C1 segment of cervical spinal cord (tissue), 14 donors: ENCODE measurements around the gene PBRM1.
A peak's percentile ranks its signal among the peaks of the same experiment; 100 is the strongest.

Experiments used
- DNase-seq, 14 donors: peaks; one replicate each; lab custom pipeline; 2025; lab: John Stamatoyannopoulos, UW

PBRM1 gene

DNA sequence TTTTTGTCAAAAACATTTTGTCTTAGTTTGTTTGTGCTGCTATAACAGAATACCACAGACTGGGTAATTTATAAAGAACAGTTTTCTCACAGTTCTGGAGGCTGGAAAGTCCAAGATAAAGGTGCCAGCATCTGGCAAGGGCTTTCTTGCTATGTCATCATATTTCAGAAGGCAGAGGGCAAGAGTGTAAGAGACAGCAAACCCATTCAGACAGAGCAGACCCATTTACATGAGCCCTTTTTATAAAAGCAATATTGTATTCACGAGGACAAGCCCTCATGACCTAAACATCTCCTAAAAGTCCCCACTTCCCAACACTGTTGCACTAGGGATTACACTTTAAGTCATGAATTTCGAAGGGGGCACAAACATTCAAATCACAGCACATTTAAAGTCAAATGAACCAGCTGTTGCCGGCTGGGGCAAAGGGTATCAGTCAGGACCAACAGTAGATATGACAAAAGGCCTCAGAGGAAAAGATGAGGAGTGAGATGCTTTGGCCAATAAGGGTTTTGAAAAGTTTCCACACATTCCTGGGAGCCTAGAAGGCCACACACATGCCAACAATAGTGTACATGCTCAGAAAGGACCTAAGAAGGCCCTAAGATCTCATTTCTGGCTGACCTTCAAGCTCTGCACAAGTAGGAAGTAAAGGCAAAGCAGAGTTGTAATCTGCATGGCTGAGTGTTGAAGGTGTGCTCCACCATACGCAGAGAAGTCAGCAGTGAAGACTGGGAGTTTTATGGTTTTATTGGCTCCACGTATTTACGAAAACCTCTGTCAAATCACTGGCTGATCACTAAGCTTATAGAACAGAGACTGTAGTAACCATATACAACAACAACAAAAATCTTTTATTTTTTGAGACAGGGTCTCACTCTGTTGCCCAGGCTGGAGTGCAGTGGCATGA, 111.4 kb downstream of the PBRM1 start:
- no peak for DNase-seq

DNA sequence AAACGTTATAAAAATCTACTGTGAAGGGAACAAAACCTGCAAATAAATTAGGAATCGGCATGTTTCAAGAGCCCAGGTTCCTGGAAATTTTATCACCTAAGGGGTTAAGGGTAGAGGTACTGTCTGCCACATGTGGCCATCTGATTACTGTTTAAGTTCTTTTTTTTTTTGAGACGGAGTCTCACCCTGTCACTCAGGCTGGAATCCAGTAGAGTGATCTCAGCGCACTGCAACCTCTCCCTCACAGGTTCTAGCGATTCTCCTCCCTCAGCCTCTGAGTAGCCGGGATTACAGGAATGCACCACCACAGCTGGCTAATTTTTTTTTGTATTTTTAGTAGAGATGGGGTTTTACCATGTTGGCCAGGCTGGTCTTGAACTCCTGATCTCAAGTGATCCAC, 113.5 kb downstream of the PBRM1 start:
- DNase-seq, result no peak

DNA sequence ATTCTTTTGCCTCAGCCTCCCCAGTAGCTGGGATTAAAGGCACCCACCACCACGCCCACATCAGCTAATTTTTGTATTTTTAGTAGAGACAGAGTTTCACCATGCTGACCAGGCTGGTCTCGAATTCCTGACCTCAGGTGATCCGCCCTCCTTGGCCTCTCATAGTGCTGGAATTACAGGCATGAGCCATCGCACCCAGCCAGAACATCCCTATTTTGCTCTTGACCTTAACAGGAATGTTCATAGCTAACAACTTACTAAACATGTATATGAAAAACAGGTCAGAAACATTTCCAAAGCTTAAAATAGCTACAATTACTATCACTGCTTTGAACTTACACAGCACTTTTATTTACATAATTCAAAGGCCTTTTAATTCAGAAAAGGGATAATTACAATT, 115.6 kb downstream of the PBRM1 start:
- no peak for DNase-seq

DNA sequence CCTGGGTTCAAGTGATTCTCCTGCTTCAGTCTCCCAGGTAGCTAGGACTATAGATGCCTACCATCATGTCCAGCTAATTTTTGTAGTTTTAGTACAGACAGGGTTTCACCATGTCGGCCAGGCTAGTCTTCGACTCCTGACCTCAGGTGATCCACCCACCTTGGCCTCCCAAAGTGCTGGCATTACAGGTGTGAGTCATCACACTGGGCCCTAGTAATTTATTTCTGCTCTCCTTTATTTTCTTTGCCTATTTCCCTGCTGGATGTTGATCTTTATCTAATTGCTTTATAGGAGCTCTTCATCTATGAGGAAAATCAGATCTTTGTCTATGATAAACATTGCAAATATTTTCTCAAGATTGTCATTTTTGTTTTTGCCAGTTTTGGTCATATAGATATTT, 117.6 kb downstream of the PBRM1 start:
- DNase-seq, result no peak

DNA sequence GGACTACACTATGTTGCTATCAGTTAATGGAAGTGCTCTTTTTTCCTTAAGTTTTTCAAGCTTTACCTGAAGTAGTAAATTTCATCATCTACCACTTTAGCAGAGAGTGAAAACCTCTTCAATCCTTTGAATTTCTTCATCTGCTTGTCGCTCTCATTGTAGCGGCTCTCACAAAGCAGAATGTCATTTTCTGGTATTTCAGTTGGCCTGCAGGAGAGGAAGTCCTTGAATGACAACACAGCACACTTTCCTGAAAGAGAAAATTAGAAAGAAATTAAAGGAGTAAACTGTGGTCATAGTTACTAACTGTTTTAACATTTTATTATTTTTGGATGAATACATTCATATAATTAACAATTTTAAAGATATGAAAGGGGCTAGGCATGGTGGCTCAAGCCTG, 121.7 kb downstream of the PBRM1 start:
- no peak for DNase-seq

DNA sequence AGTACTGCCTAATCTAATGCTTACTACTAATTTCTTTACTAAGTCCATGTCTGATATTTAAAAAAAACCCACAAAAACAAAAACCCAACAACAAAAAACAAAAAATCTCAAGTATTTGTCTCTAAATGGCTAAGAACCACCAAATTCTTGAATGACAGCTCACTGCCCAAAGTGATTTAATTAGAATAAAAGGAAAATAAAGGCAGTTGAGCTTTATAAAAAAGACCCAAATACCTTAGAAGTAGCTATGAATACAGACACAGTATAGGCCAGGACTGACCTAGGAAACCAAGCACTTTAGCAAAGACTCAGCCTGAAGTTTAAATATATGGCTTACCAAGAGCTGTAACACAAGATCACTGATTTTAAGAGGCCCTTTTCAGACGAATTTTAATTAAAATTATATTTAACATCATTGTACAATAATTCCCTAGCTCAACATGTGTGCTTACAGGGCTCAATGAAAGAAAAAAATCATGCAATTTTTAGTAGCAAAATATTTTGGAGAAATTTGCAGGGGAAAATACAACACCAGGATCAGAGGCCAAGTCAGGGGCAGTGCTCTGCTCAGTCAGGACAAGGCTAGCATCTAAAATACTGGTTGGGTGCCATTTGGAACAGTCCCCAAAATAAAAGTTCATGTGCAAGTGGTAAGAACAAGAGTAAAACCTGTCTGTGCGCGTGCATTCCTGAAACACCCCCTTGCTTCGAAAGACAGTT, 124.5 kb downstream of the PBRM1 start:
- DNase-seq, result no peak

DNA sequence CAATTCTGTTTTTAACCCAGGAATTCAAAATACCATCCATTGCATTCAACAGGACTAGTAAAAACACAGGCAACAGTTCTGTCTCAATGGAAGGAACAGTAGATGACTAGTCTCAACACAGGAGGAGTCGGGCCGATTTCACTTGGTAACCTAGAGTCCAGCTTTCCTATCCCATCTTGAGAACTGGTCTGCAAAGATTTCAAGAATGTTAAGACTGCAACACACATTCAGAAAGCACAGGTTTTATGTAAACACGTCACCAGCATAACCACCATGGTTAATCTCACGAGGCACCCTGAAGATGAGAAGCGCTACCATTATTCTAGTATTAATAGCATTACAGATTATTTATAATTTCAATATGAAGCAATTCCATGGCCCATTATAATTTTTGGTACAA, 127.3 kb downstream of the PBRM1 start:
- DNase-seq, result no peak

DNA sequence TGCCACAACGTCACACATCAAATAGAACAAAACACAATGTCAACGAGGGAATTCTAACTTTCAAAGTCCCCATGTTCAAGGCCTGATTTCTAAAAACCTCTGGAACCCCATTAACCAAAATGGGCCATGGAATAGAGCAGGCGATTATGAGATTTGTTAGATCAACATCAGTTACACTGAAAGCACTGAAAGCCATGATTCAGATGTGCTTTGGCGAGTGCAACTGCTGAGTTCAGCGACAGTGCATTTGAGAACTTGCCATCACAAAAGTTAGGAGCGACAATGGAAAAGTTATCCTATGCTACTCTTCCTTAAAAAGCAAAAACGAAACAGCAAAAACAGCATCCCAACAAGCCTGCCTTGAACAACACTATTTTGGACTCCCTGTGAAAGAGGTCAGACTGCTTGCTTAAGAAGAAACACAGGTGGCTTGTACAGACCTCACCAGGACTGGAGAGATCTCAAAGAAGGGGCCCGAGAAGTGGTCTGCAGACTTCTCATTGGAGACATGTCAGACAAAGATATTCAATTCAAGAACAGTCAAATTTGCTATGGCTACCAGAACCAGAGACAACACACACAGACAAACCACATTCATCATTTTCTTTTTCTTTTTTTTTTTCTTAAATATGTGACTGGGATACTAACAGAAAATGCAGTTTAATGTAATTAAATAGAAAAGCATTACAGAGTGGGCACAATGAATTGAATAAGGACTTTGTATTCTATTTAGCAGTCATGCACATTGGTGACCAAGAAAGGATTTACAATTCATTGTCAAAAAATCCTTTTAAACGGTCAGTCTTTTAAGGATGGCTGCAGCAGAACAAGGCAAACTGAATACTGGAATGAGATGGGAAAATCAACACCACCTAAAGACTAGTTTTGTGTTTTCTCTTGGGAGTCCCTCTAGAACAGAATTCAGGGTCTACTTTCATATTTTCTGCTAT, 128.4 kb downstream of the PBRM1 start:
- DNase-seq, result peak in 1 of 14 donors; percentile 22

DNA sequence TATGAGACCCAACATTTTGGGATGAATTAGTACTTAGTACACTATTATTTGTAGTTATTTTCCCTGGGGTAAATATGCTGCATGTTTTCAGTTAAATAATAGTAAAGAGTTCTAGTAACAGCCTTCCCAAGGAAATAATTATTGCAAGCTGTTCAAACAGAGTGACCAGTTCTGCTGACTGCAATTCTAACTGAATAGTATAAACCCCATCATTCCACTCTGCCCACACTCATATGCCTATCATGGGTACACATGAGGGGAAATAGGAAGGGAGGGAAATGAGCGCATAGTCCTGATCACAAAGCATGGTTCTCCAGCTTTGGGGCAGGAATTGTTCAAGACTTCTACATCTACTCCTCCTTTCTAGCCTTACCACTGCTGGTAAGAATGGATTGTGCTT, 130.7 kb downstream of the PBRM1 start:
- no peak for DNase-seq

DNA sequence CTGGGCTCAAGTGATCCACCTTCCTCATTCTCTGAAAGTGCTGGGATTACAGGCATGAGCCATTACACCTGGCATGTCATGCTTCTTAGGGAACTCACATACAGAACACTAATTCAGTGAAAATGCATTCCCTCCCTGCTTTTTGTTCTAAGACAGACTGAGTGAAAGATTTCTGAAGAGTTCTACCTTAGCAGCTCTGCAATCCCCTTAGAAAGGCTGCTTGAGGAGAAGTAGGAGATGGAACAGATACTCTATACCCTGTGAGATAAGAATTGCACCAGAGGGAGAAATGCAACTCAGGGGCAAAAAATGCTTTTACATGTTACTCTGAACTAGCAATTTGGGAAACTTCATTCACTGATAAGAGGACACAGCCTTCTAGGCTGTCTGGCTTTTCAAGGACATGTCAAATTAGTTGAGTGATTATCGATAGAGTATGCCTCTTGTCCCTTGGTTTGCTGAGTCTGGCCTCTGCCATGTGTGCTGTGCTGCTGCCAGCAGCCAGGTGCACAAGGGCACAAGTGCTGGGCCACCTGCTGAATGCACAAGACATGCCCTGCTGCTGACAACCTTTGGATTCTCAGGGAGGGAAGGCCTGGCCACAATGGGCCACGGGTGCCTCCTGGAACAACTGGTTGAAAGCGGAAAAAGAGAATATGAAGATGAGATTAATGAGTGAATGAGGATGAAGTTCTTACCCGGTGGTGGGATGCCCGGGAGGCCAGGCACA, 131.5 kb downstream of the PBRM1 start:
- DNase-seq, result peak in 1 of 14 donors; percentile 8

DNA sequence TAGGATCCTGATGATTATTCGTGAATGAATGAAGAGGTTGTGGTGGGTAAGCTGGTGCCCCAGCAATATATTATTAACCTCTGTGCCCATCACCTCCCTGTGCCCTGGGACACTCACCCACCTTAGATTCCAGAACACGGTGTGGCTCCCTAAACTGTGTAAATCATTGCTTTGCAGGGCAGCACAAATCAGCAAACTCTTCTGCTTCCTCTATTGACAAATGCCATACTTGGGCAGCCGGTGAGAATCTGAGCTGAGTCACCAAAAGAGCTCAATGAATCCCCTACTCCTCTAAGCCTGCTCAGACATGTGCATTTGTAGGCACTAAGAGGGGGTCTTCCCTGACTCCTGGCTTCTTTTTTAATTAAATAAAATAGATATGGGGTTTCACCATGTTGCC, 133.6 kb downstream of the PBRM1 start:
- no peak for DNase-seq

DNA sequence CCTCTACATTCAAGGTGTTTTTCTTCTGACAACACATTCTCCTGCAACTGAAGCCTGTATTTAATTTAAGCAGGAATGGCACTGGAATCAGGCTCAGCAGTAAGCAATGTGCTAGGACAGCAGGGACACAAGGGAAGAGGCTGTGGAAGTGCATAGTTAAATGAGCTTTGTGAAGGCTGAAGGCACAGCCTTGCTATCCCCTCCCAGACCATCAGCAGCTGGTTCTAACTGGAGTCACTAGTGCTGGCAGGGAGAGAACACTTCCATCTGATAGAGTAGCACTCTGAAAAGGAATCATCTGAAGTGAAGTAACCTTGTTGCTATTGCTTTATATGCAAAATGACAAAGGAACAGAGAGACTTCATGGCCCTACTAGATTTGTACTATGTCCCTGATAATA, 134.6 kb downstream of the PBRM1 start:
- DNase-seq, result no peak

DNA sequence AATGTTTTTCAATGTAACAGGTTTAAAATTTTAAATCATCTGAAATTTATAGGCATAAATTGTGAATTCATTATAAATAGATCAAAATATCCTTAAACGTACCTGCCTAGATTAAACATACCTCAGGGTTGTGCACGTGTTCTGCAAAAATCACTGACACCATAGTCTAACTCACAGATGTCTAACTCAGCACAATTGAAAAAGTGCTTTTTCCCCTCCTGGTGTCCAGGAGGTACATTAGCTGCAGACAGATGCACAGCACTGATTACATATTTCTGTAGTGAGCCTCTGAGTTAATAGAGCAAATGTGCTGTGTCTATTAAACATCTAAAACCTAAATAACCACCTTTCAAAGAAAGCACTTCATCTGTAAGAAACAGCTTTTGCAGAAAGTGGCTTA, 138.6 kb downstream of the PBRM1 start:
- DNase-seq, result no peak

DNA sequence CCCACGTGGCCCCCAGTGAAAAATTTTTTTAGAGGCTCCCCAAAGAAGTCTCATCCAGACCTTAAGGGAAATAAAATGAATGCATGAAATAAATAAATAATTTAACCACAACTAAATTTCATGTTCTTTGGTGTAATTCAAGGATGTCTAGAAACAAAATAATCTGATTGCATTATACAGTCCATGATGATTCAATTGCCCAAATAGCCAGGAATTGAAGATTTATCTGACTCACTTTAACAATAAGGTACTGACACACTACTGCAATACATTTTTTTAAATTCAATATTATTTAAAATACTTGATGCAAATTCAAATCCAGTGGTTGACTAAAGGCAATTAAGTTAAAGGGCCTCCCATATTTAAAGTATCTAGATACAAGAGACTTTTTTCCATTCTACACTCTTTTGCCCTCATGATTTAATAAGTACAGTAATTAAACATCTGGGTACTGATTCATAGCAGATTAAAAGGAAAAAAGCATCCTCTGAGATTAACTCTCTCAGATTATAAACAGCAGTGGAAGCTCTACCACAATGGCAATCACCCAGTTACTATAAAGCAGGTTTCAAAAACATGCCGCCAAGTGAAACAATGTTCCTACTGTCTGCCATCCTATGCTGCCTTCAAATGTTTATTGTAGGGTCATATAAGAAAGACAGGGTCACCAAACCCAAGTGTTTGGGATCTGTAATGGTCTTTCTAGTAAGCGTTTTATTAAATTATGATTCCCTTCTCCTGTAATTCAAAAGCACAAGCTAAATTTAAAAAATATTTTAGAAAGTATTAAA, 139.4 kb downstream of the PBRM1 start:
- no peak for DNase-seq

DNA sequence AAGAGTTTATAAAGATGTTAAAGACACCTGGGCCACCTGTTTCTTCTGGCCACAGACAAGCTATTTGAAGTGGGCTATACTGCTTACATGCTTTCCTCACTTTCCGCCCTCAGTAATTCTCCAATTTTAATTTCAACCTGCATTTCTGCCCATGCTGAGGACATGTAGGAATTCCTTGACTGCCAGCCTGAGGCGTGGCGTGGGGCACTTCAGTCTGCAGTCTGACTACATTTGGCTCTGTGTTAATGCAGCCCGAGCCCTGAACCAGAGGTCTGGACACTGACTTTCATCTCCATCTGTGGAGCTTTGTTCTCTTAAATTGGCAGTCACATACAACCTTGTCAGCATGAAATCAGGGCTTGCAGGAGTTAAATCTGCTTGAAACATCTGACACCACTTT, 140.8 kb downstream of the PBRM1 start:
- DNase-seq, result peak in 1 of 14 donors; percentile 6

DNA sequence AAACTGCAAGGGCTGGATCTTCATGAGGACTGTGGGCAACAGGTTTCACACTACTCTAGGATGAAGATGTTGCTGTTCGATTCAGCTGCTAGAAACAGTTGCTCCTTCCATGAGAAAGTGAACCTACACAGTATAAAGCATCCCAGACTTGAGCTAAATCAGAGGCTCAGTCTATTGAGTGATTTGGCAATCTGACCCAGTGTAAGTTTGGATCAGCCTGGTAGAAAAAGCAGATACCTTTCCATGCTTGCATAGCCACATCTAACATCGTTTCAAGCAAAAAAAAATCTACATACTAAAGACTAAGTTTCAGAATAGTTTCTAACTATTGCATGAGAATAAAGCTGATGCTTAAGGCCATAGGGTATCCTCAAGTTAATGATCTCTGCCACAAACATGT, 144.7 kb downstream of the PBRM1 start:
- DNase-seq, result no peak

DNA sequence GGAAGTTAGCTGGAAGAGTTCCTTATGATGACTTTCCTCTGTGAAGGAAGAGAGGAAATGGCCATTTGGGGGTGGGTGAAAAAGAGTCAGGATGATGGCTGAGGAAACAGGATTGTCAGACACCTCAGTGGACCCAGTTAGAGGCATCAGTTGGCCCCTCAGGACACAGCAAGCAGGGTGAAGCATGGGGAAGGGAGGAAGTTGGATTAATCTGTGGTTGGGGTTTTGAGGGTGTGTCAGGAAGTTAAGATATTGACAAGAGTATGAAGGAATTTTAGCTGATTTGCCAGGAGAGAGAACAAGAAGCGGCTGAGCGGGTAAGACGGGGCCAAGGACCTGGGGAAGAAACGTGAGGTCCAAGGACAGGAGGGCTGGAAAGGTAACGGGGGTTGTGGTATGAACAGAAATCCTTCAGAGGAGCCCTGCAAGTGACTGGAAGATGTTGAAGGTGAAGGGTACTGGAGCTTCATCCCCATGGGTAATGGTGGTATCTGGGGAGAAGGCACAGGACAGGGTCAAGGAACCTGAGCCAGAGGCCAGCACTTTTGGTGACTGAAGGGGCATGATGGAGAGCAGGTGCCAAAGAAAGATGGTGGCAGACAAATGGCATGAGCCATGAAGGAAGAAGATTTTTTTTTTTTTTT, 146.6 kb downstream of the PBRM1 start:
- DNase-seq, result no peak

DNA sequence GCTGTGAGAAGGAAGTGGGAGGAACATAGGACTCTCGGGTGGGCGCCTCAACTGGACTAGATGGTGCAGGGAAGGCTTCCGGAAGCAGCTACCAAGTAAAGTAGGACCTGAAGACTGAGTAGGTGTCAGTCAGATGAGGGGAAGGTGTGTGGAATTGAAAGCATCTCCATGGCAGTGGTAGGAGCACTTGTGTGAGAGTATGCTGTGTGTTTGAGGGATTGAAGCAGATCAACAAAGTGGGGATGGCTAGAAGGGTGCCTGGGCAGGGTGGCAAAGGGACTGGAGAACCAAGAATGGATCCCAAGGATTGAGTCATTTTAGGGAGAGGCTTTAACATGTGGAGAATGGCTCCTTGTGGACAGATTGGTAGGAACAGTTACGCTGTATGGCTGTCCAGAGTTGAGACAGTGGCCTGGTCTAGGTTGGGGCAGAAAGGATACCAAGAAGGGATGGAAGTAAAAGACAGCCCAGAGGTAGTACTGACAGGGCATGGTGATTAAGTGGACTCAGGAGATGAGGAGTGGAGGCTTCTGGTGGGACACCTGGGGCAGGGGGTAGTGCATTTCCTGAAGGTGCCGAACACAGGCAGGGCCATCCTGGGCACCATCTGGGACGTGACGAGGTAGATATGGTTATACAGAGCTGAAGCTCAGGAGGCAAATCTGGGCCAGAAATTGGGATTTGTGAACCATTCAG, 147.8 kb downstream of the PBRM1 start:
- DNase-seq, result no peak

DNA sequence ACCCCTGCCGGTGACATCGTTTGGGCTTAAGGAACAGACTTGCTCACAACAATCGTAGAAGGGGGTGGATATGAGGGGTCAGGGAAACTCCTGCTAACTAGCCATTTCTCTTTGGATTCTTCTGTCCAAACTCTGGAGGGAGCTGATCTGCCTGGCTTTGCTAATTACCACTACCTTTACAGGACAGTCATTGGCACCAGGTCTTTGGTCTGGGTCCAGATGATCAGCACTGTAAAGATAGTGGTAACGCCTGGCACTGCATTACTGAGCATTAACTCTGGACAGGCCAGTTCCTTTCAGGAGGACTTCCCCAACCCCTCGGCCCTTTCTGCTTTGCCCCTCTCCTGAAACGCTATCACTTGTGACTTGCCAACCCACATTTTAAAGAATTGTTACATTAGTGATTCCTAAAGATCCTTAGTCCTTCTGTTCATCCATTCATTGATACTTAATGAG, 148.5 kb downstream of the PBRM1 start:
- no peak for DNase-seq
